Parathyroid adenoma (tissue), 2 donors: ENCODE data around the gene NLGN4Y.

ENCODE experiments used
- H2AFZ ChIP-seq: fragments of 300-600 bp; sonication (generic); one replicate; pipeline ENCODE4 v1.7.0; 2017; ENCODE audit warnings: antibody characterized with exemption, mild to moderate bottlenecking
- H3K27ac ChIP-seq: fragments of 300-600 bp; sonication (generic); one replicate; pipeline ENCODE4 v1.7.0; 2017
- H3K27me3 ChIP-seq: fragments of 300-600 bp; sonication (generic); one replicate; pipeline ENCODE4 v1.7.0; 2017; ENCODE audit warnings: low read length; ENCODE audit not compliant: control insufficient read depth, insufficient read depth
- H3K36me3 ChIP-seq: fragments of 300-600 bp; sonication (generic); one replicate; pipeline ENCODE4 v1.7.0; 2017; ENCODE audit warnings: low read length; ENCODE audit not compliant: control insufficient read depth, insufficient read depth
- H3K4me1 ChIP-seq: fragments of 300-600 bp; sonication (generic); one replicate; pipeline ENCODE4 v1.7.0; 2017; ENCODE audit warnings: control low read depth
- H3K4me2 ChIP-seq: fragments of 300-600 bp; sonication (generic); one replicate; pipeline ENCODE4 v1.7.0; 2017; ENCODE audit warnings: low read length
- H3K4me3 ChIP-seq: fragments of 300-600 bp; sonication (generic); one replicate; pipeline ENCODE4 v1.7.0; 2017; ENCODE audit warnings: low read depth, low read length
- H3K79me2 ChIP-seq: fragments of 300-600 bp; sonication (generic); one replicate; pipeline ENCODE4 v1.7.0; 2017; ENCODE audit warnings: control low read depth
- H3K9ac ChIP-seq: fragments of 300-600 bp; sonication (generic); one replicate; pipeline ENCODE4 v1.7.0; 2017; ENCODE audit warnings: mild to moderate bottlenecking
- H3K9me3 ChIP-seq: fragments of 300-600 bp; sonication (generic); one replicate; pipeline ENCODE4 v1.7.0; 2017; ENCODE audit warnings: low read length; ENCODE audit not compliant: control insufficient read depth
- CTCF ChIP-seq: fragments of 300-600 bp; sonication (generic); IDR thresholded peaks from one replicate; pipeline ENCODE4 v1.7.0; 2017; ENCODE audit warnings: antibody characterized with exemption, mild to moderate bottlenecking
- donor health status: primary hyperparathyroidism.

The NLGN4Y gene

GRCh38 chrY:14828531-14828930 lies 304.2 kb downstream of the NLGN4Y start:
- Histone ChIP-seq H3K9ac (no peak overlapping the region), H3K4me3 (no peak overlapping the region), H3K79me2 (no peaks in the 10 kb centered on the region), H3K4me2 (no peak overlapping the region), H3K27ac (no peak overlapping the region), H3K9me3 (no peaks in the 10 kb centered on the region), H3K36me3 (no peaks in the 10 kb centered on the region), H2AFZ (no peak overlapping the region), H3K4me1 (no peaks in the 10 kb centered on the region), H3K27me3 (no peaks in the 10 kb centered on the region)
- no peak for TF ChIP-seq CTCF

- Histone ChIP-seq H3K4me3 (no peak overlapping the region), H2AFZ (no peak overlapping the region), H3K4me1 (no peaks in the 10 kb centered on the region), H3K4me2 (no peak overlapping the region), H3K27ac (no peak overlapping the region), H3K9me3 (no peaks in the 10 kb centered on the region), H3K36me3 (no peaks in the 10 kb centered on the region), H3K27me3 (no peaks in the 10 kb centered on the region), H3K79me2 (no peaks in the 10 kb centered on the region), H3K9ac (no peak overlapping the region)
- no peak for TF ChIP-seq CTCF
Measured at GRCh38 chrY:14829366-14829885, 305.1 kb downstream of the NLGN4Y start.

GRCh38 chrY:14834103-14835060 lies 310.1 kb downstream of the NLGN4Y start:
- H3K9ac ChIP-seq, result no peak overlapping the region
- H3K36me3 ChIP-seq, result no peaks in the 10 kb centered on the region
- TF ChIP-seq CTCF, result no peak
- no peak overlapping the region for H2AFZ ChIP-seq
- H3K4me1 ChIP-seq, result no peaks in the 10 kb centered on the region
- H3K79me2 ChIP-seq, result no peaks in the 10 kb centered on the region
- no peak overlapping the region for H3K27ac ChIP-seq
- H3K27me3 ChIP-seq, result no peaks in the 10 kb centered on the region
- H3K4me3 ChIP-seq, result no peak overlapping the region
- no peaks in the 10 kb centered on the region for H3K9me3 ChIP-seq
- H3K4me2 ChIP-seq, result no peak overlapping the region

GRCh38 chrY:14837466-14837865 lies 313.1 kb downstream of the NLGN4Y start:
- H3K4me3 ChIP-seq, result no peak overlapping the region
- H3K27ac ChIP-seq, result no peak overlapping the region
- no peak for TF ChIP-seq CTCF
- no peaks in the 10 kb centered on the region for H3K9me3 ChIP-seq
- no peaks in the 10 kb centered on the region for H3K27me3 ChIP-seq
- no peak overlapping the region for H3K4me2 ChIP-seq
- H3K9ac ChIP-seq, result no peak overlapping the region
- no peaks in the 10 kb centered on the region for H3K4me1 ChIP-seq
- H2AFZ ChIP-seq, result no peak overlapping the region
- H3K79me2 ChIP-seq, result no peaks in the 10 kb centered on the region
- no peaks in the 10 kb centered on the region for H3K36me3 ChIP-seq
